ENCODE results near the gene LMLN. TPM values are rescaled to one million over a fixed set of nuclear protein-coding genes. Genes with fewer than 3 reads are reported as not detected.

Gene LMLN
- total and polyA plus RNA-seq, 8 donors = 0.15 to 13.8 (median 2.0) TPM

- Histone ChIP-seq H3K27ac (no peak overlapping the region), H3K4me3 (no peak overlapping the region), H3K27me3 (no peaks in the 10 kb centered on the region), H3K9me3 (no peaks in the 10 kb centered on the region), H3K36me3 (peaks cover 0 to 54% (median 37%) of the 10 kb centered on the region in 4 donors), H3K4me1 (no peaks in the 10 kb centered on the region)
- no peak for DNase-seq
- no peak for TF ChIP-seq CTCF (IDR thresholded peaks at IDR 0.05)
- no peak for TF ChIP-seq POLR2A (IDR thresholded peaks at IDR 0.05)
- TF ChIP-seq EP300 (IDR thresholded peaks at IDR 0.05) = no peak
- no peak for TF ChIP-seq POLR2AphosphoS5 (IDR thresholded peaks at IDR 0.05)
- 86 to 92% (median 90%) methylated on average over 8 of the region's 8 CpGs for WGBS, 5 donors
- intact Hi-C loops (cut with DNase I; ENCODE audit: low total_unique reads) = no loop called here
Measured at GRCh38 chr3:198025644-198026043, 65.6 kb downstream of the LMLN start.

GRCh38 chr3:198026620-198027019 is 66.6 kb downstream of the LMLN start:
- WGBS, 5 donors = 92 to 96% (median 93%) methylated on average over 5 of the region's 5 CpGs
- Histone ChIP-seq H3K9me3 (no peaks in the 10 kb centered on the region), H3K4me3 (no peak overlapping the region), H3K27me3 (no peaks in the 10 kb centered on the region), H3K4me1 (no peaks in the 10 kb centered on the region), H3K36me3 (peaks cover 0 to 59% (median 37%) of the 10 kb centered on the region in 4 donors), H3K27ac (no peak overlapping the region)
- no peak for TF ChIP-seq POLR2AphosphoS5 (IDR thresholded peaks at IDR 0.05)
- no peak for TF ChIP-seq CTCF (IDR thresholded peaks at IDR 0.05)
- TF ChIP-seq POLR2A (IDR thresholded peaks at IDR 0.05) = no peak
- no peak for TF ChIP-seq EP300 (IDR thresholded peaks at IDR 0.05)
- intact Hi-C loops (cut with DNase I; ENCODE audit: low total_unique reads) = no loop called here
- DNase-seq = no peak

GRCh38 chr3:198027045-198027798 is 67.2 kb downstream of the LMLN start:
- no peak for DNase-seq
- intact Hi-C loops (cut with DNase I; ENCODE audit: low total_unique reads) = no loop called here
- TF ChIP-seq POLR2A (IDR thresholded peaks at IDR 0.05) = no peak
- no peak for TF ChIP-seq CTCF (IDR thresholded peaks at IDR 0.05)
- WGBS, 5 donors = 86 to 90% (median 88%) methylated on average over 17 of the region's 17 CpGs
- H3K27me3 ChIP-seq = no peaks in the 10 kb centered on the region
- H3K9me3 ChIP-seq = no peaks in the 10 kb centered on the region
- no peak overlapping the region for H3K27ac ChIP-seq
- H3K4me1 ChIP-seq = no peaks in the 10 kb centered on the region
- H3K36me3 ChIP-seq = peaks cover 0 to 54% (median 33%) of the 10 kb centered on the region in 4 donors
- no peak overlapping the region for H3K4me3 ChIP-seq

- TF ChIP-seq POLR2A (IDR thresholded peaks at IDR 0.05) (no peak), POLR2AphosphoS5 (IDR thresholded peaks at IDR 0.05) (no peak), EP300 (IDR thresholded peaks at IDR 0.05) (no peak), CTCF (IDR thresholded peaks at IDR 0.05) (no peak)
- H3K27me3 ChIP-seq = no peaks in the 10 kb centered on the region
- DNase-seq = no peak
- no peak overlapping the region for H3K4me3 ChIP-seq
- H3K9me3 ChIP-seq = no peaks in the 10 kb centered on the region
- no peaks in the 10 kb centered on the region for H3K4me1 ChIP-seq
- no peak overlapping the region for H3K27ac ChIP-seq
- intact Hi-C loops (cut with DNase I; ENCODE audit: low total_unique reads) = no loop called here
- 95 to 97% (median 96%) methylated on average over 13 of the region's 13 CpGs for WGBS, 5 donors
- peaks cover 0 to 52% (median 26%) of the 10 kb centered on the region in 4 donors for H3K36me3 ChIP-seq
Measured at GRCh38 chr3:198027799-198028390, 67.9 kb downstream of the LMLN start.
